HuH-7 (cell line): ENCODE measurements around the gene LCA5L.

ENCODE experiments used
- DNase-seq: peaks from one replicate; pipeline ENCODE4 v3.0.0; 2011; ENCODE audit warnings: low spot score

LCA5L gene

DNA sequence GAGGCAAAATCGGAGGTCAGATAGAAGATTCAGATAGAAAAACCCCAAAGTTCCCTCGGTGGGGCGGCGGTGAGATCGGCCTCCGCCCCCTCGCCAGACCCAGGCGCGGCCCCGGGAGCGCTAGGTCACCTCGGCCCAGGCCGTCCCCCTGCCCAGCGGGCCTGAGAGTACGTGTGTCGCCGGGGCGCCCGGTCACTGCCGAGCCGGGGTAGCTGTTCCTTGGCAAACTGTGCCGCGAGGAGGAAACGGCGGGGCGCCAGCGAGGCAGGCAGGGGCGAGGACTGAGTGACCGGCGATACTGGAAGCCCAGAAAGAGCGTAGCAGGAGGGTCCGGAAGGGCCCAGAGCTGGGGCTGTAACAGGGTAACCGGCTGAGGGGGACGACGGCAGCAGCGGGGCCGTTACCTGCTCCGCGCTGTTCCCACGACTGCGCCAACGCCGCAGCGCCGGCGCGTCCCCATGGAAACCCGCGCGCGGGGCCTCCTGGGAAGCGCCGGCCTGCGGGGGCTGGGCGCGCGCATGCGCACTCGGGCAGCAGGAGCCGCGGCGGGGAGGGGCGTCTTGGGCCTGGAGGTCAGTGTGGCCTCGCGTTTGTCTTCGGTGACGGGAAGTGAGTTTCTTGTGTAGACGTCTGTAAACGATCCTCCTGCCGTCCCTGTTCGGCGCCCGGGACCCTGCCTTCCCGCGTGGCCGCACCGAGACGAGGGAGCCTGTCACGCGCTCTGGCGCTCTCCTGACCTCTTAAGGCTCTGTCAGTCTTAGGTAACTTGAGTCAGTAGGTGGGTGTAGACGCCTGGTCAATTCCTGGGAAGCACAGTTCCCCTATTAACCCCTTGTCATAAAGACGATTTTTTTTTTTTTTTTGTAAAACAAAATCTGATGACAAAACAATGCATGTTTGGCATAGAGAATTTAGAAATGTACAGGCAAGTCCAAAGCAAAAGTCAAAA lies at the start of gene LCA5L:
Gene LCA5L, minus strand, starts transcription at position 458 of the 949 bp plus-strand sequence. CDS start 17,285 bp downstream, outside the sequence.
- DNase-seq: peak; percentile 81

GRCh38 chr21:39489380-39489924 lies 43.9 kb upstream of the LCA5L start:
- DNase-seq: no peak

DNA sequence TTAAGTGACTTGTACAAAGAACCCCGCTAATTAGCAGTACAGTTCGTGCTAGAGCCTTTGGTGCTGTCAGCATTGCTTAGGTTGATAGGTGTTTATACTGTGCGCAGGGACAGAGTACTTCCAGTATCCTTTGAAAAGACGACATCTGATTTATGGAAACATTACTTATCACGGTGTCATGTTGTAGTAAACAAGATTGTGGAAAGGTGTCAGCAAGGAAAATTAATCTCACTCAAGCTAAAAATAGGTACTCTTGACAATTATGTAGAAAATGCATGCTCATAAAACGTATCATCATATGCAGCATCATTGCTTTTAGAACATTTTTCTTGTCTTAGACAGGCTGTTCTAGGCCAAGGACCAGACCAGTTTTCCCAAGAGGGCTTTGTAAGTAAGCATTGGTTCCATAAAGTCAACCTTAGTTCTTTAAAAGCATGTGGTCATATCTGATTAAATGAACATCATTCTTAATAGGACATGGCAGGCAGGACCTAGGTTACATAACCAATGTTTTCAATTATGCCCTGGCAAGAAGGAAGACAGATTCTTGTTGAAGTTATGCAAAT lies 39.2 kb upstream of the LCA5L start:
- DNase-seq: no peak

DNA sequence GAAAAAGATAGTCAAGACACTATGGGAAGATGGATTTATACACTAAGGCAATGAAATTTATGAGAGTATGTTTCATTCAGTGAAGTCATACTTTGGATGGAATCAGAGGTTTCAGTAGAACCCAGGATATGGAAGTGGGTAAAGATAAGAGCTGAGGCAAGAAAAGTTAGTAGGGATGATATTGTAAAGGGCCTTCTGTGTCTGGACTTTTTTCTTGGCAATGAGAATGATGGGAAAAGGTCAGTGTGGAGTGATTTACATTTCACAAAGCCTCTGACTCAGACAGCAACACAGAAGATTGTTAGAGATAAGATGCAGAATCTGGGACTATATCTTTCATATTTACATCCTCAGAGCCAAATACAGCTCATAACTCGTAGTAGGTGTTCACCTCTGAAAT lies 38.3 kb upstream of the LCA5L start:
- DNase-seq: no peak

DNA sequence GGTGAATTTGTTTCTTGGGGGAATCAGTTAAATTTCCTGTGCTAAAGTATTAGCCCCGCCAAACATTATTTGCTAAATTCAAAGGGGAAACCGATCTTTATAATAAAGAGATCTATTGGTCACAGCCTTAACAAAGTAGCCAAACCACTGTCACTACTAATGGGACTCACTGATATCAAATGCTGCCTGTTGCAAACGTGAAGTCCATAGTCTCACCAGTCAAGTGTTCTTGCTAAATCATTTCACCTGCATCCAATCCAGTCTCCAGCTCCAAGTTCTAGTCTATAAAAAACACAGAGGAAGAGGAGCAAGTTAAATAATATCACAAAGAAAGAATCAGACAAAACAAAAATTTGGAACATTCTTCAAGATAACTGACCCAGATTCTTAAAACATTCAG lies 36.3 kb upstream of the LCA5L start:
- DNase-seq: no peak

GRCh38 chr21:39480271-39480670 lies 34.7 kb upstream of the LCA5L start:
- no peak for DNase-seq

DNA sequence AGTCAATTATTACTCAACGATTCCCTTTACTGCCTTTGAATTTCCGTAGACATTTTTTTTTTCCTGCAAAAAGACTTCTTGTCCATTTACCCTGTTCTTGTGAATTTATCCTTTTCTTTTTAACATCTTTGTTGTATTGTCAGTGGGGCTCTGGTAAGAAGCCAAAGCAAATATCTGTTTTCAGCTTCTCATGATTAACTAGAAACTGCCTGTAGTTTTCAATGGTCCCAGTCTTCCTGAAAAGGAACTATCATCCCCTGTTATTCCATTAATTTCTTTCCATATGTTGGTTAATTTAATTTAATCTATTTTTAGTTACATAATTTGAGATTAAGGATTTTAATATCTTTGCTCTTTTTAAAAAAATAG lies 34.2 kb upstream of the LCA5L start:
- DNase-seq: no peak

GRCh38 chr21:39479164-39479813 lies 33.7 kb upstream of the LCA5L start:
- DNase-seq: no peak

DNA sequence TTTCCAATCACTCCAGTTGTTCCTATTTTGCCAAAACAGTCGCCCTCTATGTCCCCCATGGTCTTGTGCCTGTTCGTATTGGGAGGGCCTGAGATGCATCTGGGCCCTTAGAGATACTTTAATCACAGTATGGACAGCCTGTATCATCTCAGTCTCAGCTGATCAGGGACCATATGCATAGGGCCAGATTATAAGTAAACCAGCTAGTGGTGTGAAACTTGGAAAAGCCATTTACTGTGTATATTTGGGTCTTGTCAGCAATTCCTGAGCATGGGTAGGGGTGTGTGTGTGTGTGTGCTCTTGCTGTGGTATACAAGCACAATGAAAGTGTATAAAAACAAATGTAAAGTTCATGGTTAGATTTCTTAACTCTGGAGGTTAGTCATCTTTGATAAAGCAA lies 29.0 kb upstream of the LCA5L start:
- DNase-seq: no peak

DNA sequence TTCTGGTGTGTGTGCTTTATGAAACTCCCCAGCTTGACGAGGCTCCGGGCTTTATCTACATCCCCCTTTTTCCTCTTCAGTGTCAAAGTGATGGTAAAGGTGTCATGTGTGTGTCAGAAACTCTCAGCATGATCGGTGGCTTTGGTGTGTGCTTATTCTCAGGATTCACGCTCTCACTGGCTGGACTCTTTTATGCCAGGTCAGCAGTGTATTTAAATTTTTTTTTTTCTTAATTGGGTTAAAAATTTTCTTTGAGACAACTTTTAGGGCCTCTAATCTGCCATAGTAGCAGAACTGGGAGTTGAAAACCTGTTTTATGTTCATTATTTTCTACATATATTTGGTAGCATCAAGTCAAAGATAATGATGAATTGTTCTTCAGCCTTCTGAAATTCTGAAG lies 27.2 kb upstream of the LCA5L start:
- DNase-seq: no peak

- DNase-seq: no peak
Measured at GRCh38 chr21:39471598-39471997, 26.0 kb upstream of the LCA5L start.

- no peak for DNase-seq
Measured at GRCh38 chr21:39468559-39468958, 23.0 kb upstream of the LCA5L start.

- no peak for DNase-seq
Measured at GRCh38 chr21:39467746-39468145, 22.2 kb upstream of the LCA5L start.

- DNase-seq: no peak
Measured at GRCh38 chr21:39466584-39466983, 21.0 kb upstream of the LCA5L start.

DNA sequence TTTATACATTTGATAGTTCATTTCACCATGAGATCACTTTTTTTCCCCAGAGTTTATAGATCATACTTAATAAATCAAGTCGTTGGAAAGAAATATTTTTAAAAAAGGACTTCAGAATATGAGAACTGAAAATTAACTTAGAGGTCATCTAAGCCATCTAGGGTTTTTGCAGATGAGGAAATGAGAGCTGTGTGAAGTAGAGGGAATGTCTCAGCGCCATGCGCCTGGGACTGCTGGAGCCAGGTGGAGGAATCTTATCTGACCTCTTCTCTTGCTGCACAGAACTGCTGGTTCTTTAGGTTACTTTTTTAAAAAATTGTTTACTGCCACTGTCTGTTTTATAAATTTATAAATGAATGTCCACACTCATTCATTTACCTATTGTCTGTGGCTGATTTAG lies 17.7 kb upstream of the LCA5L start:
- DNase-seq: no peak

DNA sequence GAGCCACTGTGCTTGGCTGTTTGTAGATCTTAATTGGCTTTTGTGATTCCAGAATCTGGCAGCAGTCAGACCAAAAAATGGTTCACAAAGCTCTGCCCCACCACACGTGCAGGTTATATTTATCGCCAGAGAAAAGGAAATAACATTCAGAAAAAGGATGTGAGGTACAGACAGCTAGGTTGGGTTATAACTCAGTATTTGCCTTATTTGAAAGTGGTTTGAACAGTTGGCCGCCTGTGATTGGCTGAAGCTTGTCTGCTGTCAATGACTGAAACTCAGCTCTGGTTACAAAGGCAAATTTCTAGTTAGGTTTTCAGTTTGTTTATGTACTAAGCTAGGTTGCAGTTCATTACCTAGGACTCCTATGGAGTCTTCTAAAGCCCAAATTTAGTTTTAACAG lies 15.8 kb upstream of the LCA5L start:
- no peak for DNase-seq

- peak; percentile 11 for DNase-seq
Measured at GRCh38 chr21:39456665-39457064, 11.1 kb upstream of the LCA5L start.

- DNase-seq: no peak
Measured at GRCh38 chr21:39454949-39455668, 9.5 kb upstream of the LCA5L start.

DNA sequence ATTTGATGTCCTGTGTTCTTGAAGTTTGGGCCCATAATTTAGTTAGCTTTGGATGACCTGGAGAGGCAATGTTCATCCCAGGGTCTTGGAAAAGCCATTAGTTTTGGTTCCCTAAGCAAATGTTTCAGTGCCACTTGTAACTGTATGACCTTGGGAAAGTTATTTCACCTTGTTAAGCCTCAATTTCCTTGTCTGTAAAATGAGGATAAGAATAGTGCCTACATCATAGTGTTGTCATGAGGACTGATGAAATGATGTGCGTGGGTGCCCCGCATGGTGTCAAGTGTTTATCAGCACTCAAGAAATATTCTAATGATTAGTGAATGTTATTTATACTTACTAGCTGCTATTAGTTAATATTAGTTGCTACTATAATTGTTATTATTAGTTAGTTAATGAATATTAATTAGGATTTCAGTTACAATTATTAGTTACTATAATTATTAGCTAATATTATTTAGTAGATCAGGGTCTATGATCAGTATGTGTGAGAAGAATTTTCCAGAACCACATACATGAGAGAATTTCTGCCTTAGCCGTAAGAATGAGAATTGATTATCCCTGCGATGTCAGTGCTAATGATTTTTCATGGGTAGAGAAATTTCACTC lies 8.1 kb upstream of the LCA5L start:
- no peak for DNase-seq

DNA sequence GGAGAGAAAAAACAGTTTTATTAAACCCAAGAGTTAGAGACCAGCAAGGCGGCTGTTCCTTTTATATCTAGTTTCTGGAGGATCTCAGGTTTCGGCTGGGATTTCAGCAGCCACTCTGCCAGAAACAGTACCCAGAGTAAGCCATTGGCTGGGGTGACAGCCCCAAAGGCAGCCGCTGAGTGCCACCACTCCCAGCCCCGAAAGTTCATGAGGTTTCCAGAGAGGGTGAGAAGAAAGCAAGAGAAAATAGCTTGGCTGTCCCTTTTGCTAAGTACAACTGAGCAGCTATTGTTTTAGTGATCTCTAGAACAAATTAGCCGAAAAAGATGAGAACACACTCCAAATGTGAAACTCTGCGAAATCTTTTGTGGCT lies 7.4 kb upstream of the LCA5L start:
- no peak for DNase-seq

DNA sequence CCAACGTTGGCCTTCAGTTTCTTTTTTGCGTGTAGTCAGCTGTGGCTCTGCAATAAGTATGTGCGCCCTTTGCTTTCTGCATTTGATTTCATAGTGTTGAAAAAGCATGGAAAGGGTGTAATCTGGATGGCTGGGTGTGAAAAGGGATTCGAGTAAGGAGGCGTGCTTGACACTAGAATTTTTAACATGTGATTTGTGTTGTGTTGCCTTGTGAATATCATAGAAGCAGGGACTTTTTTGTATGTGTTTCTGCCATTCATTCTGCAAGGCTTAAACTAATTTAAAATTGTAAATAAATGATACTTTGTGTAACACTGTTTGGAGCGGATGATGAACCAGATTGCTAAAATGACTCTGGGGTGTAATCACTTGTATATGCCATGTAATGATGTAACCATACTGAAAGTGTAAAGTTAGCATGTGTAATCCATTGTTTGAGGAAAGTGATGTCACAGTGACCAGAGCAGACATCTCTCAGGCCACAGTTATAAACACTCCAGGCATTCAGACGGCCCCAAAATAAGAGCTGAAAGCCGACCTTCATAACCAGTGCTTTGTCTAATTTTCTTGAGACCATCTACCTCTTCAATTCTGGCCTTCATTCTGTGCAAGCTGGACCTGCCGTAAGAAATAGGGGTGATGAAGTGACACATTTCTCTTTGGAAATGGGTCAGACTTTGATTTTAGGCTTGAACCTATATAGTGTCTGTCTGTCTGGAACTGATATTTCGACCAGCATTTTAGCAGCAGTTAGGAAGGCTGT lies 6.8 kb upstream of the LCA5L start:
- no peak for DNase-seq
